ENCODE measurements around the gene OR5H6.

Gene OR5H6

GRCh38 chr3:98282205-98282604, 18.2 kb downstream of the OR5H6 start, which contains the start of gene OR5H2:
Gene OR5H2 (plus strand): TSS chr3:98282505. CDS start chr3:98282903, 398 bp downstream.
- DNase-seq = no peak
- CTCF ChIA-PET = no interaction called here
- H3K4me3 Mint-ChIP-seq = no peak within 1 kb of the TSS
- no peaks in the 10 kb centered on the region for H3K27me3 Mint-ChIP-seq
- H3K4me1 Mint-ChIP-seq = no peaks in the 10 kb centered on the region
- H3K9me3 Mint-ChIP-seq = no peaks in the 10 kb centered on the region
- no peak within 1 kb of the TSS for H3K27ac Mint-ChIP-seq
- H3K36me3 Mint-ChIP-seq = no peaks in the 10 kb centered on the region

GRCh38 chr3:98290916-98291315, 26.9 kb downstream of the OR5H6 start:
- no peaks in the 10 kb centered on the region for H3K4me1 Mint-ChIP-seq
- H3K27ac Mint-ChIP-seq = no peak overlapping the region
- peaks cover 11% of the 10 kb centered on the region for H3K27me3 Mint-ChIP-seq
- H3K4me3 Mint-ChIP-seq = no peak overlapping the region
- DNase-seq = no peak
- H3K36me3 Mint-ChIP-seq = no peaks in the 10 kb centered on the region
- CTCF ChIA-PET = interaction anchor here (0.6 kb wide), 1 partner anchor 686 kb away, joined by 3 read pairs; no protein-coding TSS in a partner anchor
- H3K9me3 Mint-ChIP-seq = no peaks in the 10 kb centered on the region

GRCh38 chr3:98291332-98291957, 27.4 kb downstream of the OR5H6 start:
- CTCF ChIA-PET = no interaction called here
- no peaks in the 10 kb centered on the region for H3K36me3 Mint-ChIP-seq
- no peak overlapping the region for H3K4me3 Mint-ChIP-seq
- H3K27ac Mint-ChIP-seq = no peak overlapping the region
- peaks cover 11% of the 10 kb centered on the region for H3K27me3 Mint-ChIP-seq
- no peaks in the 10 kb centered on the region for H3K9me3 Mint-ChIP-seq
- DNase-seq = no peak
- no peaks in the 10 kb centered on the region for H3K4me1 Mint-ChIP-seq

Measured in activated naive CD4-positive, alpha-beta T cell treated with anti-CD3 and anti-CD28 coated beads, Interleukin-2, amount 10 ng/mL, durations not matched to agents 7 days and 5 days (primary cell).